ENCODE results near the gene NECTIN4.
"Not testable (repeated sequence)": the region's sequence is repeated elsewhere in the genome, so short reads cannot be mapped to it uniquely, and the experiment has no call there.

Gene NECTIN4

DNA sequence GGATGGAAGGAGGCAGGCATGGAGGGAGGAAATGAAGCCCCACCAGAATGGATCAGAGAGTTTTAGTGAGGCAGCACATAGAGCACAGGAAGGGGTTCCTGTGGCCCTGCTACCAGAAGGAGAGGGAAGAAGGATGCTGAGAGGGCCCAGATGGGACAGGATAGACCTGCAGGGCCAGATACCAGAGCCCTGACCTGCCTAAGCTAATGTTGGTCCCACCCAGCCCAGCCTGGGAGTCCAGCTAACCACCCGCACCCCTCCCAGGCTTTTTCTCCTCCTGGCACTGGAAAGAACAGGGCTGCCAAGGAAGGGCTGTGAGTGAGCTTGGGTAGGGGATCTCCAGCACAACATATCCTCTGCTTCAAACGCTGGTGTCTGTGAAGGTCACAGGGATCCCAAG is 6.9 kb downstream of the NECTIN4 start:
- DNase-seq (ENCODE audit: low read depth), result no peak

- DNase-seq (ENCODE audit: low read depth), result no peak
Measured at GRCh38 chr1:161081519-161081918, 7.8 kb downstream of the NECTIN4 start.

- DNase-seq (ENCODE audit: low read depth), result no peak
Measured at GRCh38 chr1:161080441-161081405, 8.6 kb downstream of the NECTIN4 start.

- no peak for DNase-seq (ENCODE audit: low read depth)
Measured at GRCh38 chr1:161079436-161080110, 9.8 kb downstream of the NECTIN4 start.

- no peak for DNase-seq (ENCODE audit: low read depth)
Measured at GRCh38 chr1:161077426-161077825, 11.9 kb downstream of the NECTIN4 start.

GRCh38 chr1:161076410-161076809 is 12.9 kb downstream of the NECTIN4 start:
- no peak for DNase-seq (ENCODE audit: low read depth)

DNA sequence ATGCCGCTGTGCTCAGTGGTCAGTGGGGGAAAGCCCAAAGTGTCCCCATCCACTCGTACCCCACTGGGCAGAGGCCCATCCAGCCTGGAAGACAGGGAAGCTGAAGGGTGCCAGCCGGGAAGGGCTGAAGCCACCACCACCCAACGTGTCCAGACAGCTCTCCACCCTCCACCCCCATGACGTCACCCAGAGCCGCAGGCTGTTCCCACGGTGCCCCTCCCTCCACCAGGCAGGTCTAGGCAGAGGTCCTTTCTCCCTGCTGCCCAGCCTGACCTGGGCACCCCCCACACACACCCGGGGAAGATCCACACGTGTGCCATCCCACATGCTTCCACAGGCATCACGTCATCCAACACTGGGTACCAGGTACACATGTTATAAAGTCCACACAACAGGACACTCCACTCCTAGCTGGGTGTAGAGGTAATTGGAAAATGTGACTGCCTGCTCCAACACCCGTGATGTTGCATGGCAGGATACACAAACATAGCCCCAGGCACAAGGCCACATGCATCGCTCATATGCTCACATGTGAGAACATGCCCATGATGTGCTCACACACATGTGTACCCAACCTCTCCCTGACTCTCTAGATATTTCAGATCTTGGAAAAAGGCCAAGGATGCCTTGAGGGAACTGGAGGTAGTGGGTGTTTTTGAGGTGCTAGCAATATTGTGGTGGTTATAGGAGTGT is 14.5 kb downstream of the NECTIN4 start:
- DNase-seq (ENCODE audit: low read depth), result no peak

DNA sequence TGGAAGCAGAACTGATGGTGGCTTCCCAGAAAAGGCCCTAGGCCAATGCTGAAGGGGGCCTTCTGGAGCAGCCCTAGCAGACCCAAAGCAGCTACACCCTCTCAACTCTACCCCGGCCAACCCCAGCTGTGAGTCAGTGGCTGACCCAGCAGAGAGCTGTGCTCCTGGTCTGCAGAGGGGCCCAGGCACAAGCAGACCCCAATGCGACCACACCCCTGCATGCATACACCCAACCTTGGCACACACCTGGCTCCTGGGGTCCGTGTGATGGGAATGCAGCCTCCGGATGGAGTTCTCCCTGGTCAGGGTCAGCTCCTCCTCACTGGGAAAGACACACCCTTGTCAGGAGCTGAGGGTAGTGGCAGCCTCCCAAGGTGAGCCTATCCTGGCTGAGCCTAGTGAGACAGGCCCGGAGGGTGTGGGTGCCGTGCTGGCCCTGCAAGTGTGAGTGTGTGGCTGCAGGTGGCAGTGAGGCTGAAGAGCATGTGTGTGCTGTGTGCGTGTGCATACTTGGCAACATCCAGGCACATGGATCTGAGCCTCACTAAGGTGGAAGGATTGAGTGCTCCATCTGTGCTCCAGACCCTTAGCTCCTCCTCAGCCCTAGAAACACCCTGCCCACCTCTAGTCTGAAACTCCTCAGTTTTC is 15.8 kb downstream of the NECTIN4 start:
- no peak for DNase-seq (ENCODE audit: low read depth)

DNA sequence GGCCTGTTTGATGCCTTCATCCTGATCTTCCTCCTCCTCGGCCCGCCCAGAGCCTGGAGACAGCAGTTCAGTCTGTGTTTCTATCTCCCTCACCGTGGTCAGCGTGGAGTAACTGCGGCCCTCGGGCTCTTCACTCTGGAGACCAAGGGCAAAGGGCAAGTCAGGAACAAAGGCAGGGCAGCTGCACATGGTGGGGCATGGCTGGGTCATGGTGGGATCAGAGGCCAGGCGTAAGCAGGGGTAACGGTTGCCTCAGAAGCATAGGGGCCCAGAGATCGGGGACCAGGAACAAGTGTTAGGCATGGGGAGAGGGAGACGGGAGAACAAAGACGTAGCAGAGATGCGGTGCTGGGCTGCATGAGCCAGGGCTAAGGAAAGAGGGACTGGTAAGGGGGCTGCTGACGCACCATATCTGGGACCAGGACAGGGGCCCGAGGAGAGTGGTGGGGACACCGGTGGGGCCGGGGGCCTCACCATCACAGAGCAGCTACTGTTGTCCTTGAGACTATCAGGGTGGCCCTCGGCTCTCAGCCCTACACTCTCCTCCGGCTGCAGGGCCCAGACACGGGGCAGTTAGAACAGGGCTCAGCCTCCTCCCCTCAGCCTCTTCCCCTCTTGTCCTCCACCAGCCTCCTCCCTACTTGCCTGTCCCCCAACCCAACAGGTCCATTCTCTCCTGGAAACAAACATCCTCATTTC is 16.5 kb downstream of the NECTIN4 start:
- DNase-seq (ENCODE audit: low read depth), result no peak

- no peak for DNase-seq (ENCODE audit: low read depth)
Measured at GRCh38 chr1:161071886-161072371, 17.4 kb downstream of the NECTIN4 start.

DNA sequence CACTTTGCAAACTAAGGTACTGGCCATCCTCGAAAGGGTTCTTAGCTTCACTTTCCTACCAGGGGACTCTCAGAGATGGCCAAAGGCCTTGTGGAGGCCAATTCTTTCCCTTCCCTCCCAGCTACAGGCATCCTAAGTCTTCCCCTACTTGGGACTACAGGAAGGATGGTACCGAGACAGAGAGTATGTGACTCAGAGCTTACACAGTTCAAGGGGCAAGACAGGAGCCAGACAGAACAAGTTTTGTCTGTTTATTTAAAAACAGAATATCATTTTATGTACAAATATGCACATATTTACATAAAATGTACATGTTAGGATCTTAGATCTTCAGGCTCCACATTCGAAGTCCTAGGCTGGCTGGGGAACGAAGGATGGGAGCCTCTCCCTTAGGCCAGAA is 18.6 kb downstream of the NECTIN4 start:
- no peak for DNase-seq (ENCODE audit: low read depth)

DNA sequence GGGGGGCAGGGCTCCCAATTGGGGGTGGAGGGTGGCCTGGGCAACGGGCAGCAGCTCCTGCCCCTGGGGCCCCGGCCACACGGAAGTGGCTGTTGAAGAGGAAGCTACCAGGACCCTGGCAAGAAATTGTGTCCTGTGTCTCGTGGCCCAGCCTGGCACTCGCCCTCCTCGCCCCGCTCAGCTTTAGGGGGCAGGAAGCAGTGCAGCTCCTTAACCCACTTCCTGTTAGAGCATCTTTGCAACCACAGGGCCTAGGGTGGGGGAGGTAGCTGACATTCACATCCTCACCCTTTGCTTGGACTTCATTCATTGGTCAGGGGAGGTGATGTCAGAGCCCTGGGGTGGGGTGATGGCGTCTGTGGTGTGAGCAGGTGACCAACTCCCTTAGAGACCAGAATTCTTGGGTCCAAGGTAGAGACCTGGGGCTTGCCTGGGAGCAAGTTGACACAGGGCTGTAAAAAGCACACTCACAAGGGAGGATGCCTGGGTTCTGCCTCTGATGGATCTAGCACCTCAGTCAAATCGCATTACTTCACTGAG is 19.6 kb downstream of the NECTIN4 start, which contains the start of gene ARHGAP30:
ARHGAP30 (minus strand) TSS at position 161 of the 540 bp plus-strand sequence. CDS start 267 bp downstream, outside the sequence.
- peak; percentile 47 for DNase-seq (ENCODE audit: low read depth)

DNA sequence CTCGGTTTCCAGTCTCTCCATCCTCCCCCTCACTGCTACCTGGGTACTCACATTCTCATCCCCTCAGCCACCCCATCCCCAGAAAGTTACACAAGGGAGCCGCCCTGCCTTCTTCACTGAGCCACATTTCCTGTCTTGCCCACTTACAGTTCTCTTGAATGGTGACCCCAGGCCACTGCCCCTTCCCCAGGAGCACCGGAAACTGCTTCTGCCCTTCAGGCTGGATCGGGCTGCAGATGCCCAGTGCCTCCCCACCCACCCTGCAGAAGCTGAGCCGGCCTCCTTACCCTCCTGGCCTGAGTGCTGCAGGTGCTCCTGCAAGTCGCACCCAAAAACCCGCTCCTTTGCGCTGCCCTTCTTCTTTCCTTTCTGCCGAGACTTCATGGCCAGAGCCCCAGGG is 20.1 kb downstream of the NECTIN4 start:
- DNase-seq (ENCODE audit: low read depth), result no peak

- peak; percentile 42 for DNase-seq (ENCODE audit: low read depth)
Measured at GRCh38 chr1:161068306-161069234, 20.8 kb downstream of the NECTIN4 start.

- no peak for DNase-seq (ENCODE audit: low read depth)
Measured at GRCh38 chr1:161066694-161067093, 22.7 kb downstream of the NECTIN4 start.

GRCh38 chr1:161065681-161066080 is 23.7 kb downstream of the NECTIN4 start:
- DNase-seq (ENCODE audit: low read depth), result not testable (repeated sequence)

GRCh38 chr1:161063936-161064335 is 25.4 kb downstream of the NECTIN4 start:
- not testable (repeated sequence) for DNase-seq (ENCODE audit: low read depth)

DNA sequence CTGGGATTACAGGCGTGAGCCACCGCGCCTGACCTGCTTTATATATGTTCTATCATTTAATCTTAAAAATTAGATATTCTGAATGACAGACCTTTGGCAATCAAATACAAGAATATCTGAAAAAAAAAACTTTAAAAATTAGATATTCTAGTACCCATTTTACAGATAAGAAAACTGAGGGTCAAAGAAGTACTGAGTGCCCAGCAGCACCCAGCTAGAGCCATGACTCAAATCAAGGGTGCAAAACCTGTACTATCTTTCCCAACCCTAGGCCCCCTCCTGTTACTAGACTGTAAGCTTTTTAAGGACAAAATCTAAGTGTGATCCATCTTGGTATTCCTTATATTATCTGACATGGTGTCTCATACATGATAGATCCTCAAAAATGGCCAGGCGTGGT is 27.9 kb downstream of the NECTIN4 start:
- DNase-seq (ENCODE audit: low read depth), result no peak

GRCh38 chr1:161059293-161059692 is 30.1 kb downstream of the NECTIN4 start:
- no peak for DNase-seq (ENCODE audit: low read depth)

DNA sequence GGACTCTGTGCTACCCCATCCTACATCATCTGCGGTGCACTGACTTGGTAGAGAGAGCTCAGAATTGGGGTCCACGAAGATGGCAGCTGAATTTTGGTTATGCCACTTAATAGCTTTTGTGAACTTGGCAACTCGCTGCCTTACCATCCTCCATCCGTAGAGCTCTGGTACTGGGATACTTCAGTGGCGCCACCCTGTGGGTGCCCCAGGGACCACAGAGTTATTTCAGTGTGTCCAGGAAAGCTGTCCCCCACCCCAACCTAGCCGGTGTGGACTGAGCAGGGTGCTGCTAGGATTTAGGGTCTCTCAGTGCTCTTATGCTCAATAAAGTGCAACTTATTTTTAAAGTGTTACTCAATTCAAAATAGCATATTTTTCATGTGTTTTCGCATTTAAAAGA is 34.6 kb downstream of the NECTIN4 start:
- no peak for DNase-seq (ENCODE audit: low read depth)
